ENCODE measurements around the gene LRGUK. TPM values are rescaled to one million over a fixed set of nuclear protein-coding genes. Genes with fewer than 3 reads are reported as not detected.

LRGUK gene
- total and polyA plus RNA-seq, 2 donors from 2014 or later: 0.19 to 3.8 TPM

DNA sequence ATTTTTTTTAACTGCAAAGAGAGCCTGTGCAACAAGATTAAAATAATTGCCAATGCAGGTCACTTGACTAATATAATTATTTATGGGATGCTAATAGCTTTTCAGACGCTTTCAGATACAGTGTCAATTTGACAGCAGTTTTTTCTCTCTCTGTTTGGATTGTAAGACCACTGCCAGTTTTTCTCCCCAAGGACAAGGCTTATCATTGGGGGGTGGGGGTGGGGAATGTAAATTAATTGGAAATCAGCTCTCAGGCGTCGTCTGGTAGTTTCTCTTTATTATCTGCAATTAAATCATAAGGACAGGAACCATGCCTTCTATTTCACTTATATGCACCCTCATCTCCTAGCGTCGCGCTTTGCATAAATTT is 559 bp upstream of the LRGUK start:
- intact Hi-C loops (cut with DNase I): no loop called here
- Histone ChIP-seq H3K4me1 (ENCODE audit: control insufficient read depth in 2 of 3, insufficient read depth in 2 of 3, low read depth in 1 of 3, low read length in 3 of 3) (peaks cover 0 to 7% (median 0%) of the 10 kb centered on the region in 3 donors), H3K9me3 (ENCODE audit: control insufficient read depth in 2 of 3, insufficient read depth in 1 of 3, low read length in 3 of 3) (no peaks in the 10 kb centered on the region), H3K4me3 (ENCODE audit: low read length in 3 of 3) (peak overlapping the region; percentile 88 to 97 (median 95)), H3K9ac (ENCODE audit: low read length in 3 of 3) (peak overlapping the region in 2 of 3 donors; percentile 17 to 94), H3K27me3 (ENCODE audit: control insufficient read depth, insufficient read depth, low read length) (no peaks in the 10 kb centered on the region), H3K36me3 (ENCODE audit: control insufficient read depth in 2 of 3, insufficient read depth in 3 of 3, low read length in 3 of 3) (no peaks in the 10 kb centered on the region), H3K27ac (ENCODE audit: low read depth in 2 of 2, low read length in 2 of 2) (no peak overlapping the region)
- TF ChIP-seq, protein P1, sequence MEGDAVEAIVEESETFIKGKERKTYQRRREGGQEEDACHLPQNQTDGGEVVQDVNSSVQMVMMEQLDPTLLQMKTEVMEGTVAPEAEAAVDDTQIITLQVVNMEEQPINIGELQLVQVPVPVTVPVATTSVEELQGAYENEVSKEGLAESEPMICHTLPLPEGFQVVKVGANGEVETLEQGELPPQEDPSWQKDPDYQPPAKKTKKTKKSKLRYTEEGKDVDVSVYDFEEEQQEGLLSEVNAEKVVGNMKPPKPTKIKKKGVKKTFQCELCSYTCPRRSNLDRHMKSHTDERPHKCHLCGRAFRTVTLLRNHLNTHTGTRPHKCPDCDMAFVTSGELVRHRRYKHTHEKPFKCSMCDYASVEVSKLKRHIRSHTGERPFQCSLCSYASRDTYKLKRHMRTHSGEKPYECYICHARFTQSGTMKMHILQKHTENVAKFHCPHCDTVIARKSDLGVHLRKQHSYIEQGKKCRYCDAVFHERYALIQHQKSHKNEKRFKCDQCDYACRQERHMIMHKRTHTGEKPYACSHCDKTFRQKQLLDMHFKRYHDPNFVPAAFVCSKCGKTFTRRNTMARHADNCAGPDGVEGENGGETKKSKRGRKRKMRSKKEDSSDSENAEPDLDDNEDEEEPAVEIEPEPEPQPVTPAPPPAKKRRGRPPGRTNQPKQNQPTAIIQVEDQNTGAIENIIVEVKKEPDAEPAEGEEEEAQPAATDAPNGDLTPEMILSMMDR (IDR thresholded peaks at IDR 0.05; ENCODE audit: borderline replicate concordance, extremely low read depth, insufficient read depth): no peak
- DNase-seq (no peak), FAIRE-seq (no peak)

DNA sequence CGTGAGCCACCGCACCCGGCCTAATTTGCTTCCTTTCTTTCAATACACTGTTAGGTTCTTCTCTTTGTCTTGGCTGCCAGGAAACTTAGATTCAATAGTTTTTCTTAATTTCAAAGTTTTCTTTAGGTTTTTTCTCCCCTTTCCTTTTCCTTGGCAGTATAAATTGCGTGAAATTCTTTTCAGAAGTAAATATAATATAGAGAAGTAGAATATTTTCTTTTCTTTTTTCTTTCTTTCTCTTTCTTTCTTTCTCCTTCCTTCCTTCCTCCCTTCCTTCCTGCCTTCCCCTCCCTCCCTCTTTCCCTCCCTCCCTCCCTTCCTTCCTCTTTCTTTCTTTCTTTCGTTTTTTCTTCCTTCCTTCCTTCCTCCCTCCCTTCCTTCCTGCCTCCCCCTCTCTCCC is 1.7 kb downstream of the LRGUK start:
- no peak overlapping the region for H3K27ac ChIP-seq (ENCODE audit: low read depth in 2 of 2, low read length in 2 of 2)
- peaks cover 0 to 7% (median 0%) of the 10 kb centered on the region in 3 donors for H3K4me1 ChIP-seq (ENCODE audit: control insufficient read depth in 2 of 3, insufficient read depth in 2 of 3, low read depth in 1 of 3, low read length in 3 of 3)
- no peak overlapping the region for H3K4me3 ChIP-seq (ENCODE audit: low read length in 3 of 3)
- no peaks in the 10 kb centered on the region for H3K27me3 ChIP-seq (ENCODE audit: control insufficient read depth, insufficient read depth, low read length)
- no peak overlapping the region for H3K9ac ChIP-seq (ENCODE audit: low read length in 3 of 3)
- TF ChIP-seq, protein P1 (IDR thresholded peaks at IDR 0.05; ENCODE audit: borderline replicate concordance, extremely low read depth, insufficient read depth): no peak
- intact Hi-C loops (cut with DNase I): no loop called here
- DNase-seq (no peak), FAIRE-seq (no peak)
- H3K9me3 ChIP-seq (ENCODE audit: control insufficient read depth in 2 of 3, insufficient read depth in 1 of 3, low read length in 3 of 3): no peaks in the 10 kb centered on the region
- no peaks in the 10 kb centered on the region for H3K36me3 ChIP-seq (ENCODE audit: control insufficient read depth in 2 of 3, insufficient read depth in 3 of 3, low read length in 3 of 3)

- intact Hi-C loops (cut with DNase I): no loop called here
- no peak overlapping the region for H3K4me3 ChIP-seq (ENCODE audit: low read length in 3 of 3)
- DNase-seq (no peak), FAIRE-seq (no peak)
- no peak overlapping the region for H3K27ac ChIP-seq (ENCODE audit: low read depth in 2 of 2, low read length in 2 of 2)
- peaks cover 0 to 7% (median 0%) of the 10 kb centered on the region in 3 donors for H3K4me1 ChIP-seq (ENCODE audit: control insufficient read depth in 2 of 3, insufficient read depth in 2 of 3, low read depth in 1 of 3, low read length in 3 of 3)
- TF ChIP-seq, protein P1 (IDR thresholded peaks at IDR 0.05; ENCODE audit: borderline replicate concordance, extremely low read depth, insufficient read depth): no peak
- H3K36me3 ChIP-seq (ENCODE audit: control insufficient read depth in 2 of 3, insufficient read depth in 3 of 3, low read length in 3 of 3): no peaks in the 10 kb centered on the region
- H3K9me3 ChIP-seq (ENCODE audit: control insufficient read depth in 2 of 3, insufficient read depth in 1 of 3, low read length in 3 of 3): no peaks in the 10 kb centered on the region
- no peaks in the 10 kb centered on the region for H3K27me3 ChIP-seq (ENCODE audit: control insufficient read depth, insufficient read depth, low read length)
- no peak overlapping the region for H3K9ac ChIP-seq (ENCODE audit: low read length in 3 of 3)
Measured at GRCh38 chr7:134129856-134130523, 2.9 kb downstream of the LRGUK start.

DNA sequence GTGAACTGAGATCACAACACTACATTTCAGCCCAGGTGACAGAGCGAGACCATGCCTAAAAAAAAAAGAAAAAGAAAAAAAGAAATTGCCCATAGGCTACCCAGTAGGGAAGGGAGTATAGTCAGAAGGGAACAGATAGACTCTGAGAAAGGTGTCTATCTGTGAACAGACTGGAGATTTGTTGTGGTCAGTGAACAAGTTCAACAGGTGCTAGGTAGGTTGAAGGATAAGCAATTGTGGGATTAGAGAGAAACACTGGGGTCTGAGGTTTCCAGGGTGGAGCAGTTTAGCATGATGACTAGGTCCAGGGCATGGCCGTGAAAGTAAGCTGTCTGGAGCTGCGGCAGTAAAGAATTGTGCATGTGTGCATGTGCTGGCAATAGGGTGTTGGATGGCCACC is 6.9 kb downstream of the LRGUK start:
- intact Hi-C loops (cut with DNase I): no loop called here
- no peak for FAIRE-seq
- H3K4me1 ChIP-seq (ENCODE audit: control insufficient read depth in 2 of 3, insufficient read depth in 2 of 3, low read depth in 1 of 3, low read length in 3 of 3): no peaks in the 10 kb centered on the region

More for the DNA sequence above, 6.9 kb downstream of the LRGUK start:
- Histone ChIP-seq H3K9me3 (ENCODE audit: control insufficient read depth in 2 of 3, insufficient read depth in 1 of 3, low read length in 3 of 3) (no peaks in the 10 kb centered on the region), H3K27ac (ENCODE audit: low read depth in 2 of 2, low read length in 2 of 2) (no peak overlapping the region), H3K4me3 (ENCODE audit: low read length in 3 of 3) (no peak overlapping the region), H3K9ac (ENCODE audit: low read length in 3 of 3) (no peak overlapping the region), H3K27me3 (ENCODE audit: control insufficient read depth, insufficient read depth, low read length) (no peaks in the 10 kb centered on the region), H3K36me3 (ENCODE audit: control insufficient read depth in 2 of 3, insufficient read depth in 3 of 3, low read length in 3 of 3) (no peaks in the 10 kb centered on the region)
- TF ChIP-seq, protein P1 (IDR thresholded peaks at IDR 0.05; ENCODE audit: borderline replicate concordance, extremely low read depth, insufficient read depth): no peak
- DNase-seq: no peak

Data from kidney (tissue), 14 donors.